Tibial artery (tissue), 4 donors: ENCODE measurements around the gene GTSF1L.

ENCODE experiments used
- DNase-seq, 2 donors: peaks; one replicate each; pipeline ENCODE4 v3.0.0-alpha.2; 2019
- H3K27ac ChIP-seq, 2 donors: fragments of 200-600 bp; sonication (generic) in 1 of 2; 1 replicate in 1 of 2; 2 replicates in 1 of 2; pipeline ENCODE4 v1.5.1; 2018 to 2019; ENCODE audit warnings: mild to moderate bottlenecking in 1 of 2
- H3K27me3 ChIP-seq, 2 donors: fragments of 200-600 bp; sonication (generic) in 1 of 2; one replicate each; pipeline versions ENCODE4 v1.5.1 to v1.6.0; 2016 to 2019
- H3K36me3 ChIP-seq, 3 donors: fragments of 200-600 bp; sonication (generic) in 2 of 3; one replicate each; pipeline ENCODE4 v1.5.1; 2016 to 2019; ENCODE audit warnings: mild to moderate bottlenecking in 2 of 3
- H3K4me1 ChIP-seq, 4 donors: fragments of 200-600 bp; sonication (generic) in 2 of 4; 1 replicate in 3 of 4; 2 replicates in 1 of 4; pipeline ENCODE4 v1.5.1; 2016 to 2019
- H3K4me3 ChIP-seq, 2 donors: fragments of 200-600 bp; sonication (generic) in 1 of 2; 1 replicate in 1 of 2; 2 replicates in 1 of 2; pipeline ENCODE4 v1.5.1; 2018 to 2019; ENCODE audit warnings: mild to moderate bottlenecking in 2 of 2
- H3K9me3 ChIP-seq, 3 donors: fragments of 200-600 bp; sonication (generic) in 1 of 3; one replicate each; pipeline ENCODE4 v1.5.1; 2016 to 2019
- CTCF ChIP-seq, 2 experiments: fragments of 200-600 bp in 1 of 2; fragments of 450-650 bp in 1 of 2; IDR thresholded peaks; one replicate each; pipeline ENCODE4 v1.5.1; 2017 to 2019; ENCODE audit warnings: antibody characterized with exemption in 2 of 2, mild to moderate bottlenecking in 1 of 2, moderate library complexity in 1 of 2
- intact Hi-C: fragments of 100-400 bp; cut with DNase I; formaldehyde crosslinking; loops from one replicate; pipeline ENCODE4 v1.15.0; 2023; ENCODE audit warnings: low total_unique reads

The GTSF1L gene

GRCh38 chr20:43721429-43722152 lies 5.2 kb downstream of the GTSF1L start:
- intact Hi-C loops, result no loop called here

DNA sequence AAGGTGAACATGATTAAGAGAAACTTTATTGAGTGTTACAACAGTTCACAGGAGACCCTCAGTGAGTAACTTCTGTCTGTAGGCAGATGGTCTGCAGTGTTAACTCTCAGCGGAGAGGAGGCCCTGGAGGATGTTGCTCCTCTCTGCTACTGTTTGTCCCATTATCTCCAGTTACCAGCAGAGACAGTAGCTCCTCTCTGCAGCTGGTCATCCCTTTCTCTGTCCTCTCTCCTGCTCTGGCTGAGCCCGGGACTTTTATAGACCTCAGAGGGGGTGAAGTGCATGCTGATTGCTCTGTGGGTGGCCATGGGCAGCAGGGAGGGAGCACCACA lies 5.7 kb downstream of the GTSF1L start:
- Histone ChIP-seq H3K4me3 (no peak overlapping the region), H3K27me3 (peaks cover 0 to 6% of the 10 kb centered on the region in 2 donors), H3K27ac (no peak overlapping the region), H3K36me3 (no peaks in the 10 kb centered on the region), H3K9me3 (no peaks in the 10 kb centered on the region), H3K4me1 (peaks cover 0 to 5% (median 0%) of the 10 kb centered on the region in 4 donors)
- no peak for DNase-seq
- intact Hi-C loops, result no loop called here
- TF ChIP-seq CTCF (IDR thresholded peaks at IDR 0.05), result no peak

More at GRCh38 chr20:43721429-43722152, 5.2 kb downstream of the GTSF1L start:
- peaks cover 0 to 8% of the 10 kb centered on the region in 2 donors for H3K27me3 ChIP-seq
- peaks cover 0 to 5% (median 0%) of the 10 kb centered on the region in 4 donors for H3K4me1 ChIP-seq
- no peak for TF ChIP-seq CTCF (IDR thresholded peaks at IDR 0.05)
- H3K9me3 ChIP-seq, result no peaks in the 10 kb centered on the region
- no peak for DNase-seq
- H3K27ac ChIP-seq, result no peak overlapping the region
- no peaks in the 10 kb centered on the region for H3K36me3 ChIP-seq
- H3K4me3 ChIP-seq, result no peak overlapping the region

GRCh38 chr20:43720007-43720406 lies 6.8 kb downstream of the GTSF1L start:
- H3K4me1 ChIP-seq, result peaks cover 0 to 5% (median 0%) of the 10 kb centered on the region in 4 donors
- no peak for DNase-seq
- H3K27ac ChIP-seq, result no peak overlapping the region
- intact Hi-C loops, result no loop called here
- peaks cover 0 to 3% of the 10 kb centered on the region in 2 donors for H3K27me3 ChIP-seq
- H3K9me3 ChIP-seq, result no peaks in the 10 kb centered on the region
- no peak for TF ChIP-seq CTCF (IDR thresholded peaks at IDR 0.05)
- H3K36me3 ChIP-seq, result no peaks in the 10 kb centered on the region
- no peak overlapping the region for H3K4me3 ChIP-seq

GRCh38 chr20:43717616-43717995 lies 9.2 kb downstream of the GTSF1L start:
- Histone ChIP-seq H3K27me3 (peaks cover 0 to 3% of the 10 kb centered on the region in 2 donors), H3K4me3 (no peak overlapping the region), H3K9me3 (no peaks in the 10 kb centered on the region), H3K4me1 (peaks cover 0 to 5% (median 0%) of the 10 kb centered on the region in 4 donors), H3K36me3 (no peaks in the 10 kb centered on the region), H3K27ac (no peak overlapping the region)
- DNase-seq, result no peak
- no peak for TF ChIP-seq CTCF (IDR thresholded peaks at IDR 0.05)
- intact Hi-C loops, result no loop called here

DNA sequence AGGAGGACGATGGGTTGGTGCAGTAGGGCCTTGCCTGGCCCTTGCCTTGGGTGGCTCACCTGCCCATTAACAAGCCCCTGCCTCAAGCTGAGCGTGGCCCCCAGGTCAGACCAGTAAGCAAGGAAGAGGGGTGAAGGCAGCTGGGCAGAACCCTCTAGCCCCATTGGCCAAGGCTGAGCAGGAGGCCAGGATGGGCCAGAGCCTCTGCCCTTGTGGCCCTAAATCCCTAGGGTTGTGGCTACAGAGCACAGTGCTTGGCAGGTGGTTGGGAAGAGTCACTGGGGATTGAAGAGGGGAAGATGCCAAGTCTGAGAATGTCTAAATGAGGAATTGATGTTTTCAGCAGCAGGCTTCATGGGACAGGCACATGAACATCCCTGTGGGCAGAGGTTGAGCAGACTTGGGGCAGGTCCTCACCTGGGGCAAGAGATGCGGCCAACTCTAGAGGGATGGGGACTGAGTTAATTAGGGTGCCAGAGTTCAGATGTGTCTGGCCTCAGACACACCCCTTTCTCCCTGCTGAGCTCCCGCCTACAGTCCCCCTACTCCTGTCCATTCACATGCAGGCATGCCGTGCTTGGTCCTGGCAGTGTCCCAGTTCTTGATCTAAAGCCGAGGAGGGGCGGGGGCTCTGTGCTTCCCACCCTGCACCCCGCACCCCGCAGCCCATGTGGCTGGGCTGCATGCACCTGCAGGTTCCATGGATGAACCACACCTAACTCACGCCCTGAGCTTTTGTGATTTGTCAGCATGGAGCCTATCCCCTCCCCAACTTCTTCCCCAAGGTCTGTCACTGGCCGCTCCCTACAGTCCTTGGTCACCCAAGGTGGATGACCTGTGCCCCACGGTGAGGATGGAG lies 9.8 kb downstream of the GTSF1L start:
- Histone ChIP-seq H3K4me1 (peaks cover 0 to 5% (median 0%) of the 10 kb centered on the region in 4 donors), H3K9me3 (no peaks in the 10 kb centered on the region), H3K36me3 (no peaks in the 10 kb centered on the region), H3K27ac (no peak overlapping the region), H3K27me3 (peaks cover 0 to 3% of the 10 kb centered on the region in 2 donors), H3K4me3 (no peak overlapping the region)
- TF ChIP-seq CTCF (IDR thresholded peaks at IDR 0.05), result no peak
- intact Hi-C loops, result no loop called here
- DNase-seq, result no peak
